ENCODE results near the gene PRDM1. TPM values are rescaled to one million over a fixed set of nuclear protein-coding genes. Genes with fewer than 3 reads are reported as not detected.

The PRDM1 gene
- total RNA-seq, 1 donor from 2014 or later, result 10.5 TPM

DNA sequence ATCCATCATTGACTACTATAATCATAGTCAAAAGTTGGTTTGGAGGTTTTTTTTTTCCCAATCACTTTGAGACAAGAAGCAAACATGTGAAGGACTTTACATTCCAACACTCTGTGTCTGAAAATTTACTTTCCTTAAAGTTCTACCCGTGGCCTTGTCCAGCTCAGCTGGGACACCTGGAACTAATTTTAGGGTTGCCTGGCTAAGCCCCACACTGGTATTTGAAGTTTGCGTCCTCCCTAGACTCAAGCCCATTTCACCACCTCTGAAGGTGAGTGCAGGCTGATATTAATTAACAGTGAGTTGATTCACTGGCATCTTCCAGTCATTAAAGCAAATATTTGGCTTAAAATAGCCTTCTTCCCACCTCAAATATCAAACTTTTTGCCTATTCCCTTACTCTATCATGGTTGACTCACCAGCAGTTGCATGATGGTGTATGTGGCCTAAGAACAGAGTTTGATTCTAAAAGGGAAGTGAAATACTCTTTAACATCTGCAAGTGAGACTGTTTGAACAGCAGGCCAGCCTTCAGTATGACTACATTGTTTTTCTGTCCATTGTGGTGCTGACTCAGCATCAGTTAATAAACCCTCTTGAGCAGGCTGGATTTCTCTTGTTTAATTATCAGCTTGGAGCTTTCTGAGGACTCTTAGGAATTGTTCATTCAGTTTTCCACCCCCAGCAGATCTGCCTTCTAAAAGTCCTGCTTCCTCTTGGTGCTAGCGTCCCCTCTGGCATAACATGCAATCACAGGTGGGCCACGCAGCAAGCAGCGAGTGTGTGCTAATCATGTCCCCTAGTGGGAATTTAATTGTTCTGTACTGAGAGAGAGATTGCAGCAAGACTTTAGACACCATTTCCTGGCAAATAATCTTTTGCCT lies 1.8 kb upstream of the PRDM1 start:
- Histone ChIP-seq H2AFZ (ENCODE audit: low read depth, low read length) (no peak overlapping the region), H3K4me3 (ENCODE audit: insufficient read depth, low read depth, low read length) (no peak overlapping the region), H3K9ac (ENCODE audit: low read length) (peak overlapping the region; percentile 86), H4K20me1 (ENCODE audit: insufficient read depth, low read length) (no peaks in the 10 kb centered on the region), H3K79me2 (ENCODE audit: insufficient read depth, low read length) (peaks cover 17% of the 10 kb centered on the region), H3K27me3 (ENCODE audit: insufficient read depth, low read length) (no peaks in the 10 kb centered on the region), H3K9me3 (ENCODE audit: insufficient read depth, low read depth, low read length) (no peaks in the 10 kb centered on the region), H3K27ac (ENCODE audit: low read depth, low read length) (peak overlapping the region; percentile 84), H3K4me1 (ENCODE audit: insufficient read depth, low read length) (peaks cover 48% of the 10 kb centered on the region), H3K4me2 (ENCODE audit: low read length) (peak overlapping the region; percentile 89), H3K36me3 (ENCODE audit: insufficient read depth, low read length) (no peaks in the 10 kb centered on the region)
- H3K9me3 Mint-ChIP-seq (ENCODE audit: unreplicated experiment), result no peaks in the 10 kb centered on the region
- peak overlapping the region; percentile 89 for H3K4me3 Mint-ChIP-seq (ENCODE audit: unreplicated experiment)
- peaks cover 37% of the 10 kb centered on the region for H3K4me1 Mint-ChIP-seq (ENCODE audit: low read depth, unreplicated experiment)
- peak overlapping the region; percentile 75 for H3K27ac Mint-ChIP-seq (ENCODE audit: unreplicated experiment)
- FAIRE-seq (peak; percentile 54), DNase-seq (ENCODE audit: low read depth) (peak; percentile 87)
- H3K27me3 Mint-ChIP-seq (ENCODE audit: low read depth, unreplicated experiment), result peaks cover 3% of the 10 kb centered on the region
- no peak for TF ChIP-seq EZH2 (IDR thresholded peaks at IDR 0.05; ENCODE audit: insufficient read depth, low read length)
- TF ChIP-seq, protein P1, sequence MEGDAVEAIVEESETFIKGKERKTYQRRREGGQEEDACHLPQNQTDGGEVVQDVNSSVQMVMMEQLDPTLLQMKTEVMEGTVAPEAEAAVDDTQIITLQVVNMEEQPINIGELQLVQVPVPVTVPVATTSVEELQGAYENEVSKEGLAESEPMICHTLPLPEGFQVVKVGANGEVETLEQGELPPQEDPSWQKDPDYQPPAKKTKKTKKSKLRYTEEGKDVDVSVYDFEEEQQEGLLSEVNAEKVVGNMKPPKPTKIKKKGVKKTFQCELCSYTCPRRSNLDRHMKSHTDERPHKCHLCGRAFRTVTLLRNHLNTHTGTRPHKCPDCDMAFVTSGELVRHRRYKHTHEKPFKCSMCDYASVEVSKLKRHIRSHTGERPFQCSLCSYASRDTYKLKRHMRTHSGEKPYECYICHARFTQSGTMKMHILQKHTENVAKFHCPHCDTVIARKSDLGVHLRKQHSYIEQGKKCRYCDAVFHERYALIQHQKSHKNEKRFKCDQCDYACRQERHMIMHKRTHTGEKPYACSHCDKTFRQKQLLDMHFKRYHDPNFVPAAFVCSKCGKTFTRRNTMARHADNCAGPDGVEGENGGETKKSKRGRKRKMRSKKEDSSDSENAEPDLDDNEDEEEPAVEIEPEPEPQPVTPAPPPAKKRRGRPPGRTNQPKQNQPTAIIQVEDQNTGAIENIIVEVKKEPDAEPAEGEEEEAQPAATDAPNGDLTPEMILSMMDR (IDR thresholded peaks at IDR 0.05; ENCODE audit: insufficient read depth, low read depth, low read length), result peak; percentile 71
- no peaks in the 10 kb centered on the region for H3K36me3 Mint-ChIP-seq (ENCODE audit: low read depth, unreplicated experiment)

DNA sequence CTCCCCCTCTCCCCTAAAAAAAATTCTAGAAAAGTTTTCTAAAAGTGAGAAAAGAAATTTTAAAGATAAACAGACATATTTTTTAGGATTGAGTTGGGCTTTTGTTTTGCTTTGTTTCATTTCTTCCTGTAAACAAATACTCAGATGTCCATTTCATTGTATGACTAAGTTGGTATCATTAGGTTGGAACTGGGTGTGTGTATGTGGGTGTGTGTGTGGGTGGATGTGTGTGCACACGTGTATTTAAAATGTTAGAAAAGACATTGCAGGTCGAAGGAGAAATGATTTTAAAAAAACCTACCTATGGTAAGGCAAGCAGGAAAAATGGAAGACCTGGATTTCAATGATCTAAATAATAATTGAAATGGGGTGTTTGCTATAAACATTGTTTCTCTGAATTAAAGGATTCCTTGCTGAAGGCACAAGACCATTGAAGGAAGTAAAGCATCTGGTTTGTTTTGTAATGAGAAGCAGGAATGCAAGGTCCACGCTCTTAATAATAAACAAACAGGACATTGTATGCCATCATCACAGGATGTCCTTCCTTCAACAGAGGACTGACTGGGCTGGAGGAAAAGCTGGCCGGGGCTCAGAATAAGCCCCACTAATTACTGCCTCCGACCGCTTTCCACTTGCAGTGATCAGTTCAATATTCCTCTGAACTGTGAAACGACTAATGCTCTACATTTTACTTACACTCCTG lies 996 bp upstream of the PRDM1 start:
- Mint-ChIP-seq H3K27ac (ENCODE audit: unreplicated experiment) (no peak overlapping the region), H3K4me1 (ENCODE audit: low read depth, unreplicated experiment) (peaks cover 37% of the 10 kb centered on the region), H3K4me3 (ENCODE audit: unreplicated experiment) (peak overlapping the region; percentile 89)

More for the DNA sequence above, 996 bp upstream of the PRDM1 start:
- FAIRE-seq, result no peak
- TF ChIP-seq EZH2 (IDR thresholded peaks at IDR 0.05; ENCODE audit: insufficient read depth, low read length), result no peak
- TF ChIP-seq, protein P1 (IDR thresholded peaks at IDR 0.05; ENCODE audit: insufficient read depth, low read depth, low read length), result no peak
- Histone ChIP-seq H2AFZ (ENCODE audit: low read depth, low read length) (peak overlapping the region; percentile 9), H3K4me2 (ENCODE audit: low read length) (peak overlapping the region; percentile 89), H4K20me1 (ENCODE audit: insufficient read depth, low read length) (no peaks in the 10 kb centered on the region), H3K27me3 (ENCODE audit: insufficient read depth, low read length) (no peaks in the 10 kb centered on the region), H3K4me3 (ENCODE audit: insufficient read depth, low read depth, low read length) (peak overlapping the region; percentile 70), H3K36me3 (ENCODE audit: insufficient read depth, low read length) (no peaks in the 10 kb centered on the region), H3K9me3 (ENCODE audit: insufficient read depth, low read depth, low read length) (no peaks in the 10 kb centered on the region), H3K27ac (ENCODE audit: low read depth, low read length) (peak overlapping the region; percentile 84), H3K79me2 (ENCODE audit: insufficient read depth, low read length) (peaks cover 25% of the 10 kb centered on the region), H3K4me1 (ENCODE audit: insufficient read depth, low read length) (peaks cover 48% of the 10 kb centered on the region), H3K9ac (ENCODE audit: low read length) (peak overlapping the region; percentile 86)
- DNase-seq (ENCODE audit: low read depth), result no peak
- no peaks in the 10 kb centered on the region for H3K36me3 Mint-ChIP-seq (ENCODE audit: low read depth, unreplicated experiment)
- H3K9me3 Mint-ChIP-seq (ENCODE audit: unreplicated experiment), result no peaks in the 10 kb centered on the region
- peaks cover 3% of the 10 kb centered on the region for H3K27me3 Mint-ChIP-seq (ENCODE audit: low read depth, unreplicated experiment)
